ENCODE results near the gene KPNA4.
A peak's percentile ranks its signal among the peaks of the same experiment; 100 is the strongest.
"Not testable (repeated sequence)": the region's sequence is repeated elsewhere in the genome, so short reads cannot be mapped to it uniquely, and the experiment has no call there.

The KPNA4 gene

GRCh38 chr3:160565442-160566403, at the start of gene KPNA4:
Gene KPNA4, minus strand, starts transcription at chr3:160565571. Its CDS starts 289 bp downstream, at chr3:160565282.
- DNase-seq, result peak; percentile 92

GRCh38 chr3:160613661-160614060, 48.3 kb upstream of the KPNA4 start:
- no peak for DNase-seq

- no peak for DNase-seq
These were observed 47.2 kb upstream of the KPNA4 start for GRCh38 chr3:160612386-160613075.

- no peak for DNase-seq
These were observed 45.8 kb upstream of the KPNA4 start for GRCh38 chr3:160611141-160611540.

- no peak for DNase-seq
These were observed 43.5 kb upstream of the KPNA4 start for GRCh38 chr3:160608870-160609269.

- no peak for DNase-seq
These were observed 42.5 kb upstream of the KPNA4 start for GRCh38 chr3:160607826-160608225.

GRCh38 chr3:160605315-160605714, 39.9 kb upstream of the KPNA4 start:
- no peak for DNase-seq

GRCh38 chr3:160603845-160604244, 38.5 kb upstream of the KPNA4 start:
- not testable (repeated sequence) for DNase-seq

- DNase-seq, result no peak
These were observed 36.9 kb upstream of the KPNA4 start for GRCh38 chr3:160602259-160602658.

- no peak for DNase-seq
These were observed 35.9 kb upstream of the KPNA4 start for GRCh38 chr3:160601288-160601687.

- no peak for DNase-seq
These were observed 33.5 kb upstream of the KPNA4 start for GRCh38 chr3:160598865-160599264.

- DNase-seq, result no peak
These were observed 22.7 kb upstream of the KPNA4 start for GRCh38 chr3:160588023-160588422.

GRCh38 chr3:160587105-160587504, 21.7 kb upstream of the KPNA4 start:
- DNase-seq, result no peak

GRCh38 chr3:160586679-160587078, 21.3 kb upstream of the KPNA4 start:
- no peak for DNase-seq

GRCh38 chr3:160583451-160583850, 18.1 kb upstream of the KPNA4 start:
- DNase-seq, result no peak

- no peak for DNase-seq
These were observed 15.6 kb upstream of the KPNA4 start for GRCh38 chr3:160580938-160581337.

GRCh38 chr3:160577556-160578195, 12.3 kb upstream of the KPNA4 start:
- no peak for DNase-seq

- no peak for DNase-seq
These were observed 11.7 kb upstream of the KPNA4 start for GRCh38 chr3:160577093-160577492.

- DNase-seq, result no peak
These were observed 11.2 kb upstream of the KPNA4 start for GRCh38 chr3:160576621-160577020.

GRCh38 chr3:160575589-160575988, 10.2 kb upstream of the KPNA4 start:
- DNase-seq, result no peak

GRCh38 chr3:160574636-160575035, 9.3 kb upstream of the KPNA4 start:
- no peak for DNase-seq

- not testable (repeated sequence) for DNase-seq
These were observed 8.7 kb upstream of the KPNA4 start for GRCh38 chr3:160573955-160574525.

All from NCI-H2029 treated with DMSO at 0.1 percent for 48 hours (cell line).